A673 (cell line): ENCODE results near the gene PLP2.

ENCODE experiments used
- EZH2 ChIP-seq: fragments of 200-600 bp; sonication (generic); IDR thresholded peaks from 2 replicates; pipeline ENCODE4 v1.6.1; 2017; ENCODE audit warnings: borderline replicate concordance, low read depth, mild to moderate bottlenecking, mixed read lengths, antibody characterized with exemption, low read length; ENCODE audit not compliant: poor library complexity, severe bottlenecking
- TF ChIP-seq, protein P1 (sequence below): fragments of 300-800, 200-600 bp; sonication (generic); conservative IDR thresholded peaks from 2 replicates; pipeline ENCODE4 v1.5.1; 2017; ENCODE audit warnings: low read depth, mild to moderate bottlenecking, antibody characterized with exemption, low read length, moderate library complexity, mixed read lengths

DNA sequence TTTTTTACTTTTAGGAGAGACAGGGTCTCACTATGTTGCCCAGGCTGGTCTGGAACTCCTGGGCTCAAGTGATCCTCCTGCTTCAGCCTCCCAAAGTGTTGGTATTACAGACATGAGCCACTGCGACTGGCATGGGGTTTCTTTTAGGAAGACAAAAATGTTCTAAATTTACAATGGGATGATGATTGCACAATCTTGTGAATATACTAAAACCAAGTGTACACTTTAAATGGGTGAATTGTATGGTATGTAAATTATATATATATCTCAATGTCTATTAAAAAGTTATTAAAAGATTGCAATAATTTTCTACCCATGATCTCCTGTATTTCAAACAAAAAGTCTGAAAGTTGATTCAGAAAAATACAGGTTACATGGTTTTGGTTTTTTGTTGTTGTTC, 18.2 kb upstream of the PLP2 start:
- TF ChIP-seq, protein P1, sequence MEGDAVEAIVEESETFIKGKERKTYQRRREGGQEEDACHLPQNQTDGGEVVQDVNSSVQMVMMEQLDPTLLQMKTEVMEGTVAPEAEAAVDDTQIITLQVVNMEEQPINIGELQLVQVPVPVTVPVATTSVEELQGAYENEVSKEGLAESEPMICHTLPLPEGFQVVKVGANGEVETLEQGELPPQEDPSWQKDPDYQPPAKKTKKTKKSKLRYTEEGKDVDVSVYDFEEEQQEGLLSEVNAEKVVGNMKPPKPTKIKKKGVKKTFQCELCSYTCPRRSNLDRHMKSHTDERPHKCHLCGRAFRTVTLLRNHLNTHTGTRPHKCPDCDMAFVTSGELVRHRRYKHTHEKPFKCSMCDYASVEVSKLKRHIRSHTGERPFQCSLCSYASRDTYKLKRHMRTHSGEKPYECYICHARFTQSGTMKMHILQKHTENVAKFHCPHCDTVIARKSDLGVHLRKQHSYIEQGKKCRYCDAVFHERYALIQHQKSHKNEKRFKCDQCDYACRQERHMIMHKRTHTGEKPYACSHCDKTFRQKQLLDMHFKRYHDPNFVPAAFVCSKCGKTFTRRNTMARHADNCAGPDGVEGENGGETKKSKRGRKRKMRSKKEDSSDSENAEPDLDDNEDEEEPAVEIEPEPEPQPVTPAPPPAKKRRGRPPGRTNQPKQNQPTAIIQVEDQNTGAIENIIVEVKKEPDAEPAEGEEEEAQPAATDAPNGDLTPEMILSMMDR = no peak
- no peak for TF ChIP-seq EZH2
